Brain microvascular endothelial cell (primary cell): ENCODE data around the gene HJV.

Experiments
- DNase-seq: peaks from one replicate; pipeline ENCODE4 v3.0.0-alpha.2; 2020
- H3K27ac ChIP-seq: fragments of 250-450 bp; sonication (Bioruptor Pico); 2 replicates; pipeline ENCODE4 v1.5.1; 2020; ENCODE audit warnings: mild to moderate bottlenecking, moderate library complexity
- H3K27me3 ChIP-seq: fragments of 250-450 bp; sonication (Bioruptor Pico); replicated peaks from 2 replicates; pipeline ENCODE4 v1.5.1; 2020; ENCODE audit warnings: mild to moderate bottlenecking
- H3K36me3 ChIP-seq: fragments of 250-450 bp; sonication (Bioruptor Pico); replicated peaks from 2 replicates; pipeline ENCODE4 v1.5.1; 2020; ENCODE audit warnings: mild to moderate bottlenecking
- H3K4me3 ChIP-seq: 2 replicates; pipeline ENCODE4 v1.5.1; 2011; ENCODE audit warnings: low read depth, mild to moderate bottlenecking, control low read depth, low read length, moderate library complexity
- CTCF ChIP-seq: IDR thresholded peaks from 2 replicates; pipeline ENCODE4 v1.5.1; 2011; ENCODE audit warnings: low read depth, mild to moderate bottlenecking, moderate library complexity, low read length, control low read depth, inconsistent platforms; ENCODE audit errors: missing control alignments
- in situ Hi-C: cut with HindIII; loops from 2 replicates; pipeline ENCODE4 v1.10.0; 2017; ENCODE audit warnings: low sequenced_read_pairs, low pct_ligation_motif_present

The HJV gene

DNA sequence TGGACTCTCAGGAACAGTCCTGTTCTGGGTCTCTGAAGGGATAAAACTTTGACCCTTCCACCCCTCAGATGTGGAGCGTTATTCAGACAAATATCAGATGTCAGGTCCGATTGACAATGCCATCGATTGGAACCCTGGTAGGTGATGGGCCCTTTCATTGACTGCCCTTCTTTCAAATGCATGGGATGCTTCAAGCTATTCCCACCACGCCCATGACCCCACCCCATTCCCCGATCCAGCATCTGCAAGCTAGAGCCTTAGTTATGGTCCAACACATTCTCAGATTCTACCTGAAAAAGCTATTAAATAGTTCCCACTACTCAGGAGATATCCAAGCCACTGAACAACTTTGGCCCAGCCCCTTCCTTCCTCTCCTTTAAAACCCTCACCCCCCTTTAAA, 44.5 kb downstream of the HJV start:
- DNase-seq, result no peak
- Histone ChIP-seq H3K4me3 (no peak overlapping the region), H3K27me3 (no peaks in the 10 kb centered on the region), H3K27ac (no peak overlapping the region), H3K36me3 (no peaks in the 10 kb centered on the region)
- TF ChIP-seq CTCF, result no peak
- in situ Hi-C loops, result no loop called here

DNA sequence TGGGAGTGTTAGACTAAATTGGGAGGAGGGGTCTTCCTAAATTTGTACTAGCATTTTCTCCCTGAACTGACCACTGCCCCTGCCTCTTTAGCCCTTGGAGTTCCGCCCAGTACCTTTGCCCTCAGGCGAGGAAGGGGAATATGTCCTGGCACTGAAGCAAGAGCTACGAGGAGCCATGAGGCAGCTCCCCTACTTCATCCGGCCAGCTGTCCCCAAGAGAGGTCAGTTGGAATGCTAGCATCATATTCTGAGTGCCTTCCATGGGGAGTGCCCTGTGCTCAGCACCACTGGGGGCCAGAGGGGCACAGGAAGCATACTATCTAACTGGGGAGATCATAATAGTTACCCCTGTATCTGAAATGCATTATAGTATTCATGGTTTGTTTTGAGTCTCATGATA, 46.3 kb downstream of the HJV start:
- in situ Hi-C loops, result no loop called here
- no peak for DNase-seq
- TF ChIP-seq CTCF, result no peak
- no peaks in the 10 kb centered on the region for H3K27me3 ChIP-seq
- no peaks in the 10 kb centered on the region for H3K36me3 ChIP-seq
- H3K27ac ChIP-seq, result no peak overlapping the region
- H3K4me3 ChIP-seq, result no peak overlapping the region

- no peak overlapping the region for H3K4me3 ChIP-seq
- H3K27me3 ChIP-seq, result no peaks in the 10 kb centered on the region
- TF ChIP-seq CTCF, result no peak
- no peak overlapping the region for H3K27ac ChIP-seq
- H3K36me3 ChIP-seq, result no peaks in the 10 kb centered on the region
- DNase-seq, result no peak
- in situ Hi-C loops, result no loop called here
Measured at GRCh38 chr1:145974721-145975120, 46.8 kb downstream of the HJV start.

DNA sequence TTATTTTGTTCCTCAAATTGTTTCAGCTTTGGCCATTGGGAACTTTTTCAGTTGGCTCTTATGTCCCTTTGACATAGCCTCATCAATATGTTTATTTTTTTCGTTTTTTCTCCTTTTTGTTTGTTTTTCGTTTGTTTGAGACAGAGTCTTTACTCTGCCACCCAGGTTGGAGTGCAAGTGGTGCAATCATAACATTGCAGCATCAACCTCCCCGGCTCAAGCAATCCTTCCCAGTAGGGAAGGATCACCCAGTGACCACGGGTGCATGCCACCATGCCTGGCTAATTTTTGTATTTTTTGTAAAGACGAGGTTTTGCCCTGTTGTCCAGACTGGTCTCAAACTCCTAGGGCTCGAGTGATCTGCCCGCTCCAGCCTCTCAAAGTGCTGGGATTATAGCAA, 49.0 kb downstream of the HJV start:
- H3K4me3 ChIP-seq, result no peak overlapping the region
- H3K27ac ChIP-seq, result no peak overlapping the region
- no peak for DNase-seq
- no peaks in the 10 kb centered on the region for H3K27me3 ChIP-seq
- H3K36me3 ChIP-seq, result no peaks in the 10 kb centered on the region
- in situ Hi-C loops, result no loop called here
- no peak for TF ChIP-seq CTCF
